ENCODE data around the gene MT1E. TPM values are rescaled to one million over a fixed set of nuclear protein-coding genes. Genes with fewer than 3 reads are reported as not detected.

MT1E gene
- total and polyA plus RNA-seq, 2 donors from 2014 or later: 191 to 258 TPM

DNA sequence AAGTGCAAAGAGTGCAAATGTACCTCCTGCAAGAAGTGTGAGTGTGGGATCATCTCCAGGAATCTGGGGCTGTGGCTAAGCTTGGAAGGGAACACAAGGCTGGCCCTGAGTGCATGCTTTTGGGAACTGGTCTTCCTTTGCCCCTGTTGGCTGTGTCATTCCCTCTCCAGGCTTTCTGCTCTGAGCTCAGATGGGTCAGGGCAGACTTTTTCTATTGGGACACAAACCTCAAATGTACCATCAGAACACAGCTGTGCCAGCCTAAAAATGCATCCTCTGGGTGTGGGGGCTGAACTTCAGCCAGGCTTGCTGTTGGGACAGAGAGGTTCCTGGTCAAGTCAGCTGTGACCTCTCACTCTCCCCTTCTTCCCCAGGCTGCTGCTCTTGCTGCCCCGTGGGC is 27.0 kb downstream of the MT1E start:
- DNase-seq: no peak
- H3K4me3 ChIP-seq (ENCODE audit: low read length in 3 of 3): no peak overlapping the region
- H3K9ac ChIP-seq (ENCODE audit: low read length in 3 of 3): no peak overlapping the region
- no peak for FAIRE-seq
- H3K27me3 ChIP-seq (ENCODE audit: control insufficient read depth, insufficient read depth, low read length): peaks cover 5% of the 10 kb centered on the region
- intact Hi-C loops (cut with DNase I): no loop called here
- TF ChIP-seq, protein P1, sequence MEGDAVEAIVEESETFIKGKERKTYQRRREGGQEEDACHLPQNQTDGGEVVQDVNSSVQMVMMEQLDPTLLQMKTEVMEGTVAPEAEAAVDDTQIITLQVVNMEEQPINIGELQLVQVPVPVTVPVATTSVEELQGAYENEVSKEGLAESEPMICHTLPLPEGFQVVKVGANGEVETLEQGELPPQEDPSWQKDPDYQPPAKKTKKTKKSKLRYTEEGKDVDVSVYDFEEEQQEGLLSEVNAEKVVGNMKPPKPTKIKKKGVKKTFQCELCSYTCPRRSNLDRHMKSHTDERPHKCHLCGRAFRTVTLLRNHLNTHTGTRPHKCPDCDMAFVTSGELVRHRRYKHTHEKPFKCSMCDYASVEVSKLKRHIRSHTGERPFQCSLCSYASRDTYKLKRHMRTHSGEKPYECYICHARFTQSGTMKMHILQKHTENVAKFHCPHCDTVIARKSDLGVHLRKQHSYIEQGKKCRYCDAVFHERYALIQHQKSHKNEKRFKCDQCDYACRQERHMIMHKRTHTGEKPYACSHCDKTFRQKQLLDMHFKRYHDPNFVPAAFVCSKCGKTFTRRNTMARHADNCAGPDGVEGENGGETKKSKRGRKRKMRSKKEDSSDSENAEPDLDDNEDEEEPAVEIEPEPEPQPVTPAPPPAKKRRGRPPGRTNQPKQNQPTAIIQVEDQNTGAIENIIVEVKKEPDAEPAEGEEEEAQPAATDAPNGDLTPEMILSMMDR (IDR thresholded peaks at IDR 0.05; ENCODE audit: borderline replicate concordance, extremely low read depth, insufficient read depth): no peak
- no peaks in the 10 kb centered on the region for H3K9me3 ChIP-seq (ENCODE audit: control insufficient read depth in 2 of 3, insufficient read depth in 1 of 3, low read length in 3 of 3)
- no peaks in the 10 kb centered on the region for H3K4me1 ChIP-seq (ENCODE audit: control insufficient read depth in 2 of 3, insufficient read depth in 2 of 3, low read depth in 1 of 3, low read length in 3 of 3)
- no peak overlapping the region for H3K27ac ChIP-seq (ENCODE audit: low read depth in 2 of 2, low read length in 2 of 2)
- no peaks in the 10 kb centered on the region for H3K36me3 ChIP-seq (ENCODE audit: control insufficient read depth in 2 of 3, insufficient read depth in 3 of 3, low read length in 3 of 3)

DNA sequence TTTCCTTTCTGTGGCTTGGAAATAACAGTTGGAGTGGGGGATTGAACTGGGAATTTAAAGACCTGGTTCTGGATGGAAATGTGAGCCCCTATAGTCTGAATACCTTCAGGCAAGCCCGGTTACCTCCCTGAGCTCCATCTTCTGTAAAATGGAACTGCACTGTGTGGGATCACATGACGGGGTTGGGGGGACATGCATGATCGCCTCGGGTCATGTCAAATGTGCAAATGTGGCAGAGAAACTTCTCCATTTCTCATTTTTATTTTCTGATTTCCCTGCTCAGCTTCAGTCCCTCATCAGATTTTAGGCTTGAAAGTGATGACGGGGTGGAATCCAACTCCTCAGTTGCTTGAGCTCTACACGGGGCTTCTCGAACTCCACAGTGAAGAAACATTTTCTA is 27.6 kb downstream of the MT1E start:
- no peak overlapping the region for H3K27ac ChIP-seq (ENCODE audit: low read depth in 2 of 2, low read length in 2 of 2)
- H3K4me3 ChIP-seq (ENCODE audit: low read length in 3 of 3): no peak overlapping the region
- H3K9ac ChIP-seq (ENCODE audit: low read length in 3 of 3): no peak overlapping the region
- intact Hi-C loops (cut with DNase I): no loop called here
- peaks cover 2% of the 10 kb centered on the region for H3K27me3 ChIP-seq (ENCODE audit: control insufficient read depth, insufficient read depth, low read length)
- no peaks in the 10 kb centered on the region for H3K9me3 ChIP-seq (ENCODE audit: control insufficient read depth in 2 of 3, insufficient read depth in 1 of 3, low read length in 3 of 3)
- no peak for FAIRE-seq
- no peak for DNase-seq
- no peaks in the 10 kb centered on the region for H3K36me3 ChIP-seq (ENCODE audit: control insufficient read depth in 2 of 3, insufficient read depth in 3 of 3, low read length in 3 of 3)
- TF ChIP-seq, protein P1 (IDR thresholded peaks at IDR 0.05; ENCODE audit: borderline replicate concordance, extremely low read depth, insufficient read depth): no peak
- H3K4me1 ChIP-seq (ENCODE audit: control insufficient read depth in 2 of 3, insufficient read depth in 2 of 3, low read depth in 1 of 3, low read length in 3 of 3): peaks cover 0 to 3% (median under 1%) of the 10 kb centered on the region in 3 donors

GRCh38 chr16:56657555-56658326 is 32.2 kb downstream of the MT1E start, which contains the start of gene MT1F:
MT1F (plus strand) TSS chr16:56657959; CDS start chr16:56658059, 100 bp downstream.
- Histone ChIP-seq H3K27me3 (ENCODE audit: control insufficient read depth, insufficient read depth, low read length) (peaks cover 18% of the 10 kb centered on the region), H3K4me1 (ENCODE audit: control insufficient read depth in 2 of 3, insufficient read depth in 2 of 3, low read depth in 1 of 3, low read length in 3 of 3) (peaks cover 0 to 7% (median 5%) of the 10 kb centered on the region in 3 donors), H3K27ac (ENCODE audit: low read depth in 2 of 2, low read length in 2 of 2) (peak within 1 kb of the TSS; percentile 40 to 47), H3K4me3 (ENCODE audit: low read length in 3 of 3) (peak within 1 kb of the TSS; percentile 46 to 97 (median 87)), H3K9me3 (ENCODE audit: control insufficient read depth in 2 of 3, insufficient read depth in 1 of 3, low read length in 3 of 3) (no peaks in the 10 kb centered on the region), H3K36me3 (ENCODE audit: control insufficient read depth in 2 of 3, insufficient read depth in 3 of 3, low read length in 3 of 3) (no peaks in the 10 kb centered on the region), H3K9ac (ENCODE audit: low read length in 3 of 3) (peak within 1 kb of the TSS; percentile 6 to 66 (median 64))
- intact Hi-C loops (cut with DNase I): no loop called here
- FAIRE-seq (no peak), DNase-seq (peak; percentile 84 to 97 (median 87))
- TF ChIP-seq, protein P1 (IDR thresholded peaks at IDR 0.05; ENCODE audit: borderline replicate concordance, extremely low read depth, insufficient read depth): no peak

Data from kidney (tissue), 14 donors.